C4-2B (cell line): ENCODE results near the gene MINDY4.

Experiments
- ZFX ChIP-seq: fragments of 450-650 bp; IDR thresholded peaks from 2 replicates; pipeline ENCODE4 v1.6.1; 2017
- TF ChIP-seq, protein P1 (sequence below): fragments of 450-650 bp; conservative IDR thresholded peaks from 2 replicates; pipeline ENCODE4 v1.5.1; 2017; ENCODE audit warnings: mild to moderate bottlenecking

GRCh38 chr7:30922596-30922995, 151.4 kb downstream of the MINDY4 start:
- TF ChIP-seq, protein P1, sequence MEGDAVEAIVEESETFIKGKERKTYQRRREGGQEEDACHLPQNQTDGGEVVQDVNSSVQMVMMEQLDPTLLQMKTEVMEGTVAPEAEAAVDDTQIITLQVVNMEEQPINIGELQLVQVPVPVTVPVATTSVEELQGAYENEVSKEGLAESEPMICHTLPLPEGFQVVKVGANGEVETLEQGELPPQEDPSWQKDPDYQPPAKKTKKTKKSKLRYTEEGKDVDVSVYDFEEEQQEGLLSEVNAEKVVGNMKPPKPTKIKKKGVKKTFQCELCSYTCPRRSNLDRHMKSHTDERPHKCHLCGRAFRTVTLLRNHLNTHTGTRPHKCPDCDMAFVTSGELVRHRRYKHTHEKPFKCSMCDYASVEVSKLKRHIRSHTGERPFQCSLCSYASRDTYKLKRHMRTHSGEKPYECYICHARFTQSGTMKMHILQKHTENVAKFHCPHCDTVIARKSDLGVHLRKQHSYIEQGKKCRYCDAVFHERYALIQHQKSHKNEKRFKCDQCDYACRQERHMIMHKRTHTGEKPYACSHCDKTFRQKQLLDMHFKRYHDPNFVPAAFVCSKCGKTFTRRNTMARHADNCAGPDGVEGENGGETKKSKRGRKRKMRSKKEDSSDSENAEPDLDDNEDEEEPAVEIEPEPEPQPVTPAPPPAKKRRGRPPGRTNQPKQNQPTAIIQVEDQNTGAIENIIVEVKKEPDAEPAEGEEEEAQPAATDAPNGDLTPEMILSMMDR, result no peak
- no peak for TF ChIP-seq ZFX
